Mucosa of descending colon (tissue), 3 donors: ENCODE data around the gene ANKRD16. TPM values are rescaled to one million over a fixed set of nuclear protein-coding genes. Genes with fewer than 3 reads are reported as not detected.
A peak's percentile ranks its signal among the peaks of the same experiment; 100 is the strongest.
"Not testable (repeated sequence)": the region's sequence is repeated elsewhere in the genome, so short reads cannot be mapped to it uniquely, and the experiment has no call there.

Experiments used
- ATAC-seq: fragments of 200-7000 bp; cut with Tn5 transposase; one replicate; pipeline ENCODE4 v1.9.1; 2020; ENCODE audit warnings: mild to moderate bottlenecking, moderate library complexity
- DNase-seq, 3 donors: peaks; one replicate each; pipeline ENCODE4 v3.0.0-alpha.2; 2020
- H3K36me3 ChIP-seq: fragments of 200-600 bp; one replicate; pipeline ENCODE4 v1.8.0; 2021; ENCODE audit warnings: low read depth, mild to moderate bottlenecking
- H3K4me1 ChIP-seq: fragments of 200-600 bp; one replicate; pipeline ENCODE4 v1.8.0; 2021; ENCODE audit warnings: low read depth, mild to moderate bottlenecking
- H3K4me3 ChIP-seq: fragments of 200-600 bp; one replicate; pipeline ENCODE4 v1.8.0; 2021; ENCODE audit warnings: mild to moderate bottlenecking
- H3K9me3 ChIP-seq: fragments of 200-600 bp; one replicate; pipeline ENCODE4 v1.8.0; 2021; ENCODE audit warnings: mild to moderate bottlenecking
- CTCF ChIP-seq: fragments of 200-600 bp; IDR thresholded peaks from one replicate; pipeline ENCODE4 v1.8.0; 2022; ENCODE audit warnings: antibody characterized with exemption, mild to moderate bottlenecking
- intact Hi-C, 2 donors: fragments of 100-400 bp; cut with DNase I in 1 of 2; cut with micrococcal nuclease in 1 of 2; formaldehyde crosslinking; loops; one replicate each; pipeline versions ENCODE4 v1.11.0 to v1.11.1; 2022; cut with DNase I, micrococcal nuclease
- total RNA-seq, 3 donors: library from RNA; stranded (reverse); fragmentation: NEBNext Ultra II Directional in 2 of 3; extraction: Animal tissue kit (Norgen Biotek cat#: 25700) in 2 of 3; gene quantifications; one replicate each; pipeline versions ENCODE4 v1.2.1 to v1.2.4, GENCODE V29; 2021 to 2023
- donor health status: DM: no; HTN: no; CAD: no; lungs with moderate emphysema.
- donor health status: DM: no; HTN: no; CAD: no.
- donor health status: DM: no; HTN: yes; CAD: no.

ANKRD16 gene
- total RNA-seq, 3 donors from 2014 or later, result 4.7 to 9.8 (median 7.4) TPM

DNA sequence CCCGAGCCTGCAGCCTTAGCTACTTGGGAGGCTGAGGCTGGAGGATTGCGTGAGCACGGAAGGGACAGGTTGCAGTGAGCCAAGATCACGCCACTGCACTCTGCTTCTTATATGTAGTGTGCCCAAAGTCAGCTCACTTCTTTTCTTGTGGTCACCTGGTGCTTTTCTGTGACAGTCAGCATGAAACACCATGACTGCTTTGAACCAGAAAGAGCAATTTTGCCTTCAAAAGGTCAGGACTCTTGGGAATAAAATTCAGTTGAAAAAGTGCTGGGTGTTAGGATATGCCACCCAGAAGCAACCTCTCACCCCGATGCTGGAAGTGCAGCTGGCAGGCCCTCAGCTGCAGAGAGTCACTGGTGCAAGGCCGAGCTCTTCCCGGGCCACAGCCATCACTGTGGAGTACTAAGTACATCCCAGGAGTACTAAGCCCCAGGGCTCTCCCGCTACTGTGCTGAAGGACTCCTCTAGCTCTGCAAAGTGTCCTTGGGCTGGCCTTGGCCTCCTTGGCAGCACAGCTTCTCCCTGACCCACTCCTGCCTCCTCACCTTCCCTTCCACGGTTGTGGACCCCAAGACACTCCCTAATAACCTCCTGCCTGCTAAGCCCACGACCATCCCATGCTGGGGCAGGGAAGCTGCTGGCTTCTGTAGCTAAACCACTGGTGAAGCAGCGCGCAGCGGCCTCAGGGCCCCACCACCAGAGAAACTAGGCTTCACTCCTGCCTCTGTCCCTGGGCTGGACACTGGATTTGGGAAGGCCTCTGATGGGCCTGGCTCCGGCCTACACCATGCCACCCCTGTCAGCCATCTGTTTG, 58.9 kb downstream of the ANKRD16 start:
- Histone ChIP-seq H3K4me1 (no peaks in the 10 kb centered on the region), H3K9me3 (no peaks in the 10 kb centered on the region), H3K4me3 (no peak overlapping the region), H3K36me3 (no peaks in the 10 kb centered on the region)
- ATAC-seq (no peak), DNase-seq (no peak)
- TF ChIP-seq CTCF, result no peak
- intact Hi-C loops, result no loop called here

- Histone ChIP-seq H3K9me3 (no peaks in the 10 kb centered on the region), H3K4me1 (no peaks in the 10 kb centered on the region), H3K36me3 (no peaks in the 10 kb centered on the region), H3K4me3 (no peak overlapping the region)
- intact Hi-C loops, result no loop called here
- no peak for ATAC-seq
- no peak for DNase-seq
- TF ChIP-seq CTCF, result no peak
These were observed 60.4 kb downstream of the ANKRD16 start for GRCh38 chr10:5829267-5829666.

GRCh38 chr10:5828725-5829124, 61.0 kb downstream of the ANKRD16 start:
- Histone ChIP-seq H3K36me3 (no peaks in the 10 kb centered on the region), H3K4me3 (no peak overlapping the region), H3K4me1 (no peaks in the 10 kb centered on the region), H3K9me3 (no peaks in the 10 kb centered on the region)
- TF ChIP-seq CTCF, result no peak
- DNase-seq (no peak), ATAC-seq (no peak)
- intact Hi-C loops, result no loop called here

DNA sequence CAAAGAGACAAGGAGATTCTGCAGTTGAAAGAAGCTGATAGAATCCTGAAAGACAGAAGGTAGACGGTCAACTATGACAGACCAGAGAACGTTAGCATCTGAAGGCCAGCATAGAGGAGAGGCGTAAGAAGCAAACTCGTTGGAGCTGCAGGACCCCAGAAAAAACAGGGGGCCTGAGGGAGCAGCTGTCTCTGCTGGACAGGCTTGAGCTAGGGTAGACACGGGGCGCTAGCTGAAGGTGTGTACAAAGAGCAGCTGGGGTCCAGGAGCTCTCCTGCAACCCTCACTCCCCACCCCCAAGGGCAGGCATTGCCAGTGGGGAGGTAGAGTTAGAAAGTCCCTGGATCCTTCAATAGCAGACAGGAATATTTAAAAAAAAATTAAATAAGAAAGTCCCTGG, 61.9 kb downstream of the ANKRD16 start:
- ATAC-seq (no peak), DNase-seq (no peak)
- Histone ChIP-seq H3K9me3 (no peaks in the 10 kb centered on the region), H3K36me3 (no peaks in the 10 kb centered on the region), H3K4me1 (no peaks in the 10 kb centered on the region), H3K4me3 (no peak overlapping the region)
- no peak for TF ChIP-seq CTCF
- intact Hi-C loops, result no loop called here

GRCh38 chr10:5826511-5826910, 63.2 kb downstream of the ANKRD16 start:
- H3K36me3 ChIP-seq, ATAC-seq, H3K4me1 ChIP-seq, intact Hi-C loops, H3K9me3 ChIP-seq, H3K4me3 ChIP-seq, DNase-seq: not testable (repeated sequence)

DNA sequence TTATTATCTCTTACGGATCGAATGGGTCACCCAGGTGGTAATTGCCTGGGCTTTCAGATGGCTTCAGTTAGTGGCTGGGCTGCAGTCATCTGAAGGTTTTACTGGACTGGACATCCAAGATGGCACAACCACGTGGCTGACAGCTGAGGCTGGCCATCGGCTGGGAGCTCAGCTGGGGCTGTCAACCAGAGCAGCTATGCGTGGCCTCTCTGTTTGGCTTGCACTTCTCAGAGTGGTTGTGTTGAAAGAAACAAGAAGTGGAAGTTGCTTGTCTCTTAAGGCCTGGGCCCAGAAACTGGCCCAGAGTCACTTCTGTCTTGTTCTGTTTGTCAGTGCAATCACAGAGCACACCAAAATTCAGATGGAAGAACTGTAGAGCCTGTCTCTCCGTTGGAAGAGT, 70.8 kb downstream of the ANKRD16 start:
- peak; percentile 45 for ATAC-seq
- TF ChIP-seq CTCF, result no peak
- intact Hi-C loops, result loop anchor here in 1 of 2 donors (10.0 kb wide), 1 partner anchor 56 kb away; no protein-coding TSS in a partner anchor
- Histone ChIP-seq H3K4me1 (peaks cover 11% of the 10 kb centered on the region), H3K36me3 (no peaks in the 10 kb centered on the region), H3K9me3 (no peaks in the 10 kb centered on the region), H3K4me3 (no peak overlapping the region)
- DNase-seq, result no peak
